ENCODE data around the gene LCN10.

The LCN10 gene

GRCh38 chr9:136744773-136745172, 2.0 kb upstream of the LCN10 start:
- DNase-seq (ENCODE audit: extremely low spot score), result no peak
- ChIA-PET CTCF (interaction anchor here (0.6 to 1.6 kb wide), 3 partner anchors 13 to 17 kb away, joined by 4 to 5 read pairs (median 5); partner anchors contain the start of gene LCN8), POLR2A (interaction anchor here (1.9 kb wide), 1 partner anchor 16 kb away, joined by 12 read pairs; no protein-coding TSS in a partner anchor)
- TF ChIP-seq LEF1 (IDR thresholded peaks at IDR 0.05; ENCODE audit: borderline replicate concordance) (no peak), CTBP1 (IDR thresholded peaks at IDR 0.05; ENCODE audit: borderline replicate concordance) (no peak), FOXK2 (IDR thresholded peaks at IDR 0.05) (no peak), TARDBP (IDR thresholded peaks at IDR 0.05) (no peak), ZNF384 (IDR thresholded peaks at IDR 0.05) (no peak), BHLHE40 (IDR thresholded peaks at IDR 0.05; ENCODE audit: borderline replicate concordance) (no peak), ARNT (IDR thresholded peaks at IDR 0.05) (no peak), FOXA1 (IDR thresholded peaks at IDR 0.05) (no peak), SUZ12 (IDR thresholded peaks at IDR 0.05) (no peak), L3MBTL2 (conservative IDR thresholded peaks at IDR 0.05) (no peak), SP1 (IDR thresholded peaks at IDR 0.05) (no peak), FOXM1 (IDR thresholded peaks at IDR 0.05; ENCODE audit: borderline replicate concordance) (no peak), HDGF (IDR thresholded peaks at IDR 0.05; ENCODE audit: borderline replicate concordance) (no peak)
- TF ChIP-seq, protein P1, sequence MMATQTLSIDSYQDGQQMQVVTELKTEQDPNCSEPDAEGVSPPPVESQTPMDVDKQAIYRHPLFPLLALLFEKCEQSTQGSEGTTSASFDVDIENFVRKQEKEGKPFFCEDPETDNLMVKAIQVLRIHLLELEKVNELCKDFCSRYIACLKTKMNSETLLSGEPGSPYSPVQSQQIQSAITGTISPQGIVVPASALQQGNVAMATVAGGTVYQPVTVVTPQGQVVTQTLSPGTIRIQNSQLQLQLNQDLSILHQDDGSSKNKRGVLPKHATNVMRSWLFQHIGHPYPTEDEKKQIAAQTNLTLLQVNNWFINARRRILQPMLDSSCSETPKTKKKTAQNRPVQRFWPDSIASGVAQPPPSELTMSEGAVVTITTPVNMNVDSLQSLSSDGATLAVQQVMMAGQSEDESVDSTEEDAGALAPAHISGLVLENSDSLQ (IDR thresholded peaks at IDR 0.05), result no peak

GRCh38 chr9:136743639-136744211, 985 bp upstream of the LCN10 start:
- ChIA-PET CTCF (interaction anchor here (1.6 kb wide), 1 partner anchor 14 kb away, joined by 5 read pairs; the partner anchor contains the start of gene LCN8), POLR2A (no interaction called here)
- DNase-seq (ENCODE audit: extremely low spot score), result no peak
- no peak for TF ChIP-seq BHLHE40 (IDR thresholded peaks at IDR 0.05; ENCODE audit: borderline replicate concordance)
- TF ChIP-seq FOXK2 (IDR thresholded peaks at IDR 0.05), result no peak
- no peak for TF ChIP-seq SP1 (IDR thresholded peaks at IDR 0.05)
- TF ChIP-seq HDGF (IDR thresholded peaks at IDR 0.05; ENCODE audit: borderline replicate concordance), result no peak
- no peak for TF ChIP-seq ELF4 (IDR thresholded peaks at IDR 0.05)
- TF ChIP-seq NFRKB (IDR thresholded peaks at IDR 0.05), result no peak
- no peak for TF ChIP-seq FOXA1 (IDR thresholded peaks at IDR 0.05)
- no peak for TF ChIP-seq CTBP1 (IDR thresholded peaks at IDR 0.05; ENCODE audit: borderline replicate concordance)
- no peak for TF ChIP-seq SUZ12 (IDR thresholded peaks at IDR 0.05)
- no peak for TF ChIP-seq ARNT (IDR thresholded peaks at IDR 0.05)
- TF ChIP-seq, protein P1 (IDR thresholded peaks at IDR 0.05), result no peak
- no peak for TF ChIP-seq LEF1 (IDR thresholded peaks at IDR 0.05; ENCODE audit: borderline replicate concordance)
- no peak for TF ChIP-seq TARDBP (IDR thresholded peaks at IDR 0.05)
- TF ChIP-seq FOXM1 (IDR thresholded peaks at IDR 0.05; ENCODE audit: borderline replicate concordance), result no peak

DNA sequence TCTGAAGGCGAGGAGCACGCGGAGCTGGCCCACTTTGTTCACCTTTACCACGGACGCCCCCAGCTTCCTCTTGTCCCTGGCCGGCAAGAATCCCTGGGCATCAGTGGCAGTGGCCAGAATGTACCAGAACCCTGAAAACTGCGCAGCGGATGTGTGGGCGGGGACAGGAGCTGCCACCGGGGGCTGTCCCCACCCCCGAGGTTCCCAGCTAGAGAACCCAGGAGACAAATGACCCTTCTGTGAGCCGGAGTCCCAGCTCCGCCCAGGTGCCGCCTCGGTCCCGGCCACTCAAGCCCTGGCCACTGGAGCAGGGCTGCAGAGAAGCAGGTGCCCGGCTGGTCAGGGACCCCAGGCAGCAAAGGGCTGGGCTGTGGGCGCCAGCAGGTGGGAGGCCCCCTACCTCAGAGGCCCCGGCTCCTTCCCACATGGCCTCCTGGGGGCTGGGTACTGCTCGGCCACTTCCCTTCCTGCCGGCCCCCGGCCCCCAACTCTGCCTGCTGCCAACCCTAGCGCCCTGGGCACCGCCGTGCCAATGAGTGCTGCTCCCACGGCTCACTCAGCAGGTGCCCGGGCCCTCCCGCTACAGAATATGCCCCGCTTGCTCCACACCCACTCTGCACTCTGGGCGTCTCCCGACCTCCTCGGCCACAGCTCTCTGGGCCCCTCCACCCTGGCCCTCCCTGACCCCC, 713 bp downstream of the LCN10 start:
- no peak for DNase-seq (ENCODE audit: extremely low spot score)
- CTCF ChIA-PET, result no interaction called here
- POLR2A ChIA-PET, result interaction anchor here (0.8 to 1.4 kb wide), 3 partner anchors 12 to 14 kb away, joined by 3 to 6 read pairs (median 3); no protein-coding TSS in a partner anchor
- TF ChIP-seq SUZ12 (IDR thresholded peaks at IDR 0.05) (no peak), FOXA1 (IDR thresholded peaks at IDR 0.05) (no peak), ELF4 (IDR thresholded peaks at IDR 0.05) (no peak)

- ChIA-PET CTCF (no interaction called here), POLR2A (interaction anchor here (0.8 to 1.4 kb wide), 2 partner anchors 12 to 13 kb away, joined by 3 to 6 read pairs; no protein-coding TSS in a partner anchor)
- DNase-seq (ENCODE audit: extremely low spot score), result no peak
- no peak for TF ChIP-seq NFRKB (IDR thresholded peaks at IDR 0.05)
- TF ChIP-seq L3MBTL2 (conservative IDR thresholded peaks at IDR 0.05), result no peak
- TF ChIP-seq ARNT (IDR thresholded peaks at IDR 0.05), result no peak
- TF ChIP-seq, protein P1 (IDR thresholded peaks at IDR 0.05), result no peak
- TF ChIP-seq HDGF (IDR thresholded peaks at IDR 0.05; ENCODE audit: borderline replicate concordance), result no peak
- TF ChIP-seq FOXA1 (IDR thresholded peaks at IDR 0.05), result no peak
- TF ChIP-seq FOXM1 (IDR thresholded peaks at IDR 0.05; ENCODE audit: borderline replicate concordance), result no peak
- TF ChIP-seq ELF4 (IDR thresholded peaks at IDR 0.05), result no peak
- no peak for TF ChIP-seq SP1 (IDR thresholded peaks at IDR 0.05)
- TF ChIP-seq TARDBP (IDR thresholded peaks at IDR 0.05), result no peak
- no peak for TF ChIP-seq ZNF384 (IDR thresholded peaks at IDR 0.05)
- no peak for TF ChIP-seq BHLHE40 (IDR thresholded peaks at IDR 0.05; ENCODE audit: borderline replicate concordance)
- TF ChIP-seq FOXK2 (IDR thresholded peaks at IDR 0.05), result no peak
- no peak for TF ChIP-seq LEF1 (IDR thresholded peaks at IDR 0.05; ENCODE audit: borderline replicate concordance)
- TF ChIP-seq SUZ12 (IDR thresholded peaks at IDR 0.05), result no peak
- no peak for TF ChIP-seq CTBP1 (IDR thresholded peaks at IDR 0.05; ENCODE audit: borderline replicate concordance)
Measured at GRCh38 chr9:136740971-136741882, 1.5 kb downstream of the LCN10 start.

- ChIA-PET POLR2A (no interaction called here), CTCF (no interaction called here)
- TF ChIP-seq ARNT (IDR thresholded peaks at IDR 0.05) (no peak), ELF4 (IDR thresholded peaks at IDR 0.05) (no peak), SUZ12 (IDR thresholded peaks at IDR 0.05) (no peak), CTBP1 (IDR thresholded peaks at IDR 0.05; ENCODE audit: borderline replicate concordance) (no peak), HDGF (IDR thresholded peaks at IDR 0.05; ENCODE audit: borderline replicate concordance) (no peak), BHLHE40 (IDR thresholded peaks at IDR 0.05; ENCODE audit: borderline replicate concordance) (no peak), FOXK2 (IDR thresholded peaks at IDR 0.05) (no peak), L3MBTL2 (conservative IDR thresholded peaks at IDR 0.05) (no peak), SP1 (IDR thresholded peaks at IDR 0.05) (no peak)
- TF ChIP-seq, protein P1 (IDR thresholded peaks at IDR 0.05), result no peak
- no peak for DNase-seq (ENCODE audit: extremely low spot score)
Measured at GRCh38 chr9:136740491-136740890, 2.2 kb downstream of the LCN10 start.

Data from HEK293T (cell line).